SH-SY5Y (cell line): ENCODE measurements around the gene KIAA2012.

Experiments used
- GATA2 ChIP-seq: IDR thresholded peaks from 2 replicates; pipeline ENCODE4 v1.6.1; 2011; ENCODE audit warnings: mild to moderate bottlenecking, low read depth, low read length
- GATA3 ChIP-seq: IDR thresholded peaks from 2 replicates; pipeline ENCODE4 v1.6.1; 2011; ENCODE audit warnings: low read depth, mild to moderate bottlenecking, low read length, moderate library complexity

DNA sequence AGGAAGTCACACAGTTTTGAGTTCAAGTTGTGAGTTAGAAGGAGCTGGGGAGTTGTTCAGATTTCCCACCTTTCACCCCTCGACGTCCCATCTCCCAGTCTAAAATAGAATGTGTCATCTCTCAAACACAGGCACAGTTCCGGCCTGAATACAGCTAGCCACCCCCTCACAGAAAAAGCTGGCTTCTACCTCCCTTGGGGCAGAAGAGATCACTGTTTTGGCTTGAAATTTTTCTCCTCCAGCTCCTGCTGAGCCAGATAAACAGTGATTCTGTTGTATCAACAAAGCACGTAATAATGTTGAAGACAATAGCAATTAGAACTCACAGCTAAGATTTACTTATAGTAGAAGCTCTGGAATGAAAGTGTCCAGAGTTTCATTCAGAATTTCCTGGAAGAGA, 74.7 kb downstream of the KIAA2012 start:
- no peak for TF ChIP-seq GATA2
- TF ChIP-seq GATA3: no peak
